NCI-H1048 (cell line): Measurements from ENCODE around the gene SLC9A5.

Source experiments
- DNase-seq: peaks from one replicate; lab custom pipeline; 2025; lab: John Stamatoyannopoulos, UW

The SLC9A5 gene

DNA sequence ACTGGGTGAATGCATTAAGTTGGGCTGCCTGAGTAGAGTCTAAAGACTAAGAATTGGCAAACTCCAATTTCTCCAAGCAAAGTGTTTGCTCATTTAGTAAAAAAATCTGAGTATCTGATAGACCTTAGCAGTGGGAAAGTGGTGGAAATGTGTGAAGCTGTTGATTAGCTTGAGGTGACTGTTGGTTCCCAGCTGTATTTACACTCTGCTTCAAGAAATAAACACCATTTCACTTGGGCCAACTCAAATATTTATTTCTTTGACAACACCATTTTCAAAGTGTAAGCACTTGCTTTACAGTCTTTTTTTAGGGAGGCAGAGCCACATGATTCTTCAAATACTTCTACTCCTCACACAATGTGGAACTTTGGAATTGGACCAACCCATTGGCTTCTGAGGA lies 69.1 kb downstream of the SLC9A5 start:
- DNase-seq, result no peak
